NCI-H774 (cell line): ENCODE results near the gene LHX4.
A peak's percentile ranks its signal among the peaks of the same experiment; 100 is the strongest.
"Not testable (repeated sequence)": the region's sequence is repeated elsewhere in the genome, so short reads cannot be mapped to it uniquely, and the experiment has no call there.

Source experiments
- DNase-seq: peaks from one replicate; lab custom pipeline; 2025; lab: John Stamatoyannopoulos, UW

LHX4 gene

GRCh38 chr1:180197231-180197630, 32.8 kb upstream of the LHX4 start:
- no peak for DNase-seq

- DNase-seq: peak; percentile 52
Measured at GRCh38 chr1:180198196-180198595, 31.9 kb upstream of the LHX4 start.

- DNase-seq: no peak
Measured at GRCh38 chr1:180198611-180199010, 31.5 kb upstream of the LHX4 start.

- DNase-seq: no peak
Measured at GRCh38 chr1:180199018-180199417, 31.0 kb upstream of the LHX4 start.

- DNase-seq: no peak
Measured at GRCh38 chr1:180201451-180202200, 28.4 kb upstream of the LHX4 start.

- DNase-seq: not testable (repeated sequence)
Measured at GRCh38 chr1:180202588-180202987, 27.5 kb upstream of the LHX4 start.

- no peak for DNase-seq
Measured at GRCh38 chr1:180204231-180204630, 25.8 kb upstream of the LHX4 start.

- no peak for DNase-seq
Measured at GRCh38 chr1:180206581-180206980, 23.5 kb upstream of the LHX4 start.

- DNase-seq: no peak
Measured at GRCh38 chr1:180208264-180208663, 21.8 kb upstream of the LHX4 start.

GRCh38 chr1:180210008-180210620, 19.9 kb upstream of the LHX4 start:
- DNase-seq: no peak

- DNase-seq: no peak
Measured at GRCh38 chr1:180211156-180211859, 18.8 kb upstream of the LHX4 start.

GRCh38 chr1:180211860-180212229, 18.2 kb upstream of the LHX4 start:
- DNase-seq: no peak

- no peak for DNase-seq
Measured at GRCh38 chr1:180213401-180214170, 16.5 kb upstream of the LHX4 start.

GRCh38 chr1:180215856-180216625, 14.0 kb upstream of the LHX4 start:
- no peak for DNase-seq

GRCh38 chr1:180217006-180217405, 13.1 kb upstream of the LHX4 start:
- no peak for DNase-seq

- DNase-seq: no peak
Measured at GRCh38 chr1:180218806-180219765, 11.0 kb upstream of the LHX4 start.

GRCh38 chr1:180219776-180220175, 10.3 kb upstream of the LHX4 start:
- DNase-seq: no peak

- DNase-seq: no peak
Measured at GRCh38 chr1:180221462-180221861, 8.6 kb upstream of the LHX4 start.

GRCh38 chr1:180224902-180225301, 5.2 kb upstream of the LHX4 start:
- DNase-seq: no peak

GRCh38 chr1:180225403-180225802, 4.7 kb upstream of the LHX4 start:
- no peak for DNase-seq
